Fibroblast of villous mesenchyme (primary cell): ENCODE results near the gene UPK2. TPM values are rescaled to one million over a fixed set of nuclear protein-coding genes. Genes with fewer than 3 reads are reported as not detected.
A peak's percentile ranks its signal among the peaks of the same experiment; 100 is the strongest.

ENCODE experiments used
- DNase-seq: peaks from one replicate; pipeline ENCODE4 v3.0.0-alpha.2; 2010; ENCODE audit warnings: low read depth
- H3K4me3 ChIP-seq: 2 replicates; pipeline ENCODE4 v1.5.1; 2011; ENCODE audit warnings: low read depth, mild to moderate bottlenecking, low read length
- total RNA-seq: library from RNA; depleted of rRNA; stranded (reverse); fragments of >200 nt; gene quantifications from 2 replicates; pipeline ENCODE4 v1.2.3, GENCODE V29; 2012
- TF ChIP-seq, protein P1 (sequence below): IDR thresholded peaks from 2 replicates; pipeline ENCODE4 v1.5.1; 2012; ENCODE audit warnings: low read depth, mild to moderate bottlenecking, low read length; ENCODE audit not compliant: insufficient read depth

UPK2 gene
- total RNA-seq, 1 donor, result not detected

DNA sequence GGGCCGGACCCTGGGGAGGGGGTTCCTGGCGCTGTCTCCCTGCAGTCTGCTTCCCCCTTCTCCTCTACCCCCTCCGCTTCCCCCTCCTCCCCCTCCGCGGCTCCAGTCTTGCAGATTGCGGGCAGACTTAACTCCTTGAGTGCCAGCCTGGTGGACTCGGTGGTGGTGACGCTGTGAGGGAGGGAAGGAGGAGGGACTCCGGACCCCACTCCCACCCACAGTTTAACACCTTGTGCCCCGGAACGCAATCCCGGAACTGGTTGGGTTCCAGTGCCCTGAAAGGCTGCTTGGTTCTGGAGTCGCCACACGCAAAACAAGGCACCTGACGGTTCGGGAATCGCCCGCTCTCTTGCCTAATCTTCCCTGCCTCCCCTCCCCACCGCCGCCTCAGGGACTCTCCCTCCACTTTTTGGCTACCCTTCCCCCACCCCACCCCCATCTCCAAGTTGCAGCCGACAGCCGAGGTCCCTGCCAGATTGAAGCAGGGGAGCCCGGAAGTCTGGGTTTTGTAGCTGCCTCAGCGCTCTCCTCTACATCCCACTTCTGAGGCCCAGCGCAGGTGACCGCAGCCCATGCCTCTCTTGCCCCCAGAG lies 26.5 kb upstream of the UPK2 start:
- DNase-seq, result peak; percentile 88

GRCh38 chr11:118930094-118930712 lies 25.9 kb upstream of the UPK2 start:
- H3K4me3 ChIP-seq, result peak overlapping the region; percentile 77
- DNase-seq, result peak; percentile 79
- TF ChIP-seq, protein P1, sequence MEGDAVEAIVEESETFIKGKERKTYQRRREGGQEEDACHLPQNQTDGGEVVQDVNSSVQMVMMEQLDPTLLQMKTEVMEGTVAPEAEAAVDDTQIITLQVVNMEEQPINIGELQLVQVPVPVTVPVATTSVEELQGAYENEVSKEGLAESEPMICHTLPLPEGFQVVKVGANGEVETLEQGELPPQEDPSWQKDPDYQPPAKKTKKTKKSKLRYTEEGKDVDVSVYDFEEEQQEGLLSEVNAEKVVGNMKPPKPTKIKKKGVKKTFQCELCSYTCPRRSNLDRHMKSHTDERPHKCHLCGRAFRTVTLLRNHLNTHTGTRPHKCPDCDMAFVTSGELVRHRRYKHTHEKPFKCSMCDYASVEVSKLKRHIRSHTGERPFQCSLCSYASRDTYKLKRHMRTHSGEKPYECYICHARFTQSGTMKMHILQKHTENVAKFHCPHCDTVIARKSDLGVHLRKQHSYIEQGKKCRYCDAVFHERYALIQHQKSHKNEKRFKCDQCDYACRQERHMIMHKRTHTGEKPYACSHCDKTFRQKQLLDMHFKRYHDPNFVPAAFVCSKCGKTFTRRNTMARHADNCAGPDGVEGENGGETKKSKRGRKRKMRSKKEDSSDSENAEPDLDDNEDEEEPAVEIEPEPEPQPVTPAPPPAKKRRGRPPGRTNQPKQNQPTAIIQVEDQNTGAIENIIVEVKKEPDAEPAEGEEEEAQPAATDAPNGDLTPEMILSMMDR, result peak; percentile 92

More for the DNA sequence above, 26.5 kb upstream of the UPK2 start:
- H3K4me3 ChIP-seq, result peak overlapping the region; percentile 77
- TF ChIP-seq, protein P1, result no peak

GRCh38 chr11:118931571-118931970 lies 24.5 kb upstream of the UPK2 start:
- H3K4me3 ChIP-seq, result no peak overlapping the region
- TF ChIP-seq, protein P1, result no peak
- DNase-seq, result no peak

- TF ChIP-seq, protein P1, result no peak
- H3K4me3 ChIP-seq, result no peak overlapping the region
- no peak for DNase-seq
These were observed 22.6 kb upstream of the UPK2 start for GRCh38 chr11:118933486-118933885.

DNA sequence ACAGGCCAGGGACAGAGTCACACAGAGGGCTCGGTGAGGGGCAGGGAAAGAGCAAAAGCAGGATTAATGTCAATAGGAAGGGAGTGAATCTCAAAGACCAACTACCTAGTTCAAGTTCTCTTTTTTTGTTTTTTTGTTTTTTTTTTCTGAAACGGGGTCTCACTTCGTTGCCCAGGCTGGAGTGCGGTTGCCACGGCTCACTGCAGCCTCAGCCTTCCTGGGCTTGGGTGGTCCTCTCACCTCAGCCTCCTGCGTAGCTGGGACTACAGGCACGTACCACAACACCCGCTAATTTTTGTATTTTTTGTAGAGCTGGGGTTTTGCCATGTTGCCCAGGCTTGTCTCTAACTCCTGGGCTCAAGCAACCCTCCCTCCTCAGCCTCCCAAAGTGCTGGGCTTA lies 20.7 kb upstream of the UPK2 start:
- no peak overlapping the region for H3K4me3 ChIP-seq
- TF ChIP-seq, protein P1, result no peak
- DNase-seq, result no peak

GRCh38 chr11:118938491-118939403 lies 17.4 kb upstream of the UPK2 start:
- no peak for DNase-seq
- H3K4me3 ChIP-seq, result no peak overlapping the region
- TF ChIP-seq, protein P1, result no peak
